GF-D8 (cell line): ENCODE data around the gene MTMR11.
"Not testable (repeated sequence)": the region's sequence is repeated elsewhere in the genome, so short reads cannot be mapped to it uniquely, and the experiment has no call there.

Experiments
- DNase-seq: peaks from one replicate; lab custom pipeline; 2025; lab: John Stamatoyannopoulos, UW

MTMR11 gene

GRCh38 chr1:149899460-149900284 is 37.0 kb downstream of the MTMR11 start, which contains the start of gene BOLA1:
TSS of gene BOLA1 (plus strand) at chr1:149899568. CDS start at chr1:149900060, 492 bp downstream.
- peak; percentile 68 for DNase-seq

GRCh38 chr1:149896575-149896974 is 40.1 kb downstream of the MTMR11 start:
- no peak for DNase-seq

- no peak for DNase-seq
Observed at GRCh38 chr1:149888999-149889289, 47.7 kb downstream of the MTMR11 start.

GRCh38 chr1:149888247-149888998 is 48.3 kb downstream of the MTMR11 start:
- peak; percentile 74 for DNase-seq

GRCh38 chr1:149887456-149888246 is 49.0 kb downstream of the MTMR11 start:
- peak; percentile 97 for DNase-seq

GRCh38 chr1:149887196-149887455 is 49.6 kb downstream of the MTMR11 start:
- not testable (repeated sequence) for DNase-seq

GRCh38 chr1:149886396-149887195 is 50.1 kb downstream of the MTMR11 start:
- DNase-seq: peak; percentile 97

- not testable (repeated sequence) for DNase-seq
Observed at GRCh38 chr1:149886121-149886395, 50.6 kb downstream of the MTMR11 start.

- DNase-seq: peak; percentile 42
Observed at GRCh38 chr1:149885339-149886120, 51.1 kb downstream of the MTMR11 start.

- DNase-seq: peak; percentile 55
Observed at GRCh38 chr1:149884433-149885338, 52.0 kb downstream of the MTMR11 start.

- no peak for DNase-seq
Observed at GRCh38 chr1:149883598-149884247, 53.0 kb downstream of the MTMR11 start.

- DNase-seq: no peak
Observed at GRCh38 chr1:149881876-149882275, 54.8 kb downstream of the MTMR11 start.

- no peak for DNase-seq
Observed at GRCh38 chr1:149879556-149879955, 57.1 kb downstream of the MTMR11 start.
